Activated B cell treated with CpG ODN at 0.5 μM for 24 hours (primary cell): ENCODE measurements around the gene THSD4. TPM values are rescaled to one million over a fixed set of nuclear protein-coding genes. Genes with fewer than 3 reads are reported as not detected.

Experiments used
- ATAC-seq: fragments of 200-7000 bp; cut with Tn5 transposase; one replicate; pipeline ENCODE4 v1.10.0; 2021; ENCODE audit warnings: low read depth, mild to moderate bottlenecking, moderate library complexity
- CTCF ChIA-PET: fragments of 350-600 bp; sonication (Branson Sonifier 250); formaldehyde crosslinking; loops from one replicate; lab custom pipeline; 2021; ENCODE audit warnings: antibody characterized with exemption; lab: Charles Lee
- POLR2A ChIA-PET: fragments of 350-600 bp; sonication (Branson Sonifier 250); formaldehyde crosslinking; loops from one replicate; lab custom pipeline; 2021; ENCODE audit warnings: antibody characterized with exemption; lab: Charles Lee
- DNase-seq: peaks from one replicate; pipeline ENCODE4 v3.0.0; 2022
- H3K27ac Mint-ChIP-seq: one replicate; pipeline ENCODE4 v1.8.0; 2020; ENCODE audit warnings: mixed read lengths
- H3K27me3 Mint-ChIP-seq: one replicate; pipeline ENCODE4 v1.8.0; 2021; ENCODE audit warnings: mixed read lengths
- H3K36me3 Mint-ChIP-seq: one replicate; pipeline ENCODE4 v1.8.0; 2021; ENCODE audit warnings: low read depth, mixed read lengths
- H3K4me1 Mint-ChIP-seq: one replicate; pipeline ENCODE4 v1.8.0; 2021; ENCODE audit warnings: mixed read lengths
- H3K4me3 Mint-ChIP-seq: one replicate; pipeline ENCODE4 v1.8.0; 2020; ENCODE audit warnings: mild to moderate bottlenecking, mixed read lengths
- H3K9me3 Mint-ChIP-seq: one replicate; pipeline ENCODE4 v1.8.0; 2020; ENCODE audit warnings: mixed read lengths
- intact Hi-C: fragments of 100-400 bp; cut with micrococcal nuclease; formaldehyde crosslinking; loops from one replicate; pipeline ENCODE4 v1.15.1; 2024
- total RNA-seq: library from RNA; stranded (reverse); gene quantifications from 2 replicates; pipeline ENCODE4 v1.2.3, GENCODE V29; 2022
- TF ChIP-seq, protein P1 (sequence below): fragments of 200-600 bp; IDR thresholded peaks from one replicate; pipeline ENCODE4 v1.8.0; 2022; ENCODE audit warnings: antibody characterized with exemption, mild to moderate bottlenecking

Gene THSD4
- total RNA-seq, 1 donor from 2014 or later, result not detected

DNA sequence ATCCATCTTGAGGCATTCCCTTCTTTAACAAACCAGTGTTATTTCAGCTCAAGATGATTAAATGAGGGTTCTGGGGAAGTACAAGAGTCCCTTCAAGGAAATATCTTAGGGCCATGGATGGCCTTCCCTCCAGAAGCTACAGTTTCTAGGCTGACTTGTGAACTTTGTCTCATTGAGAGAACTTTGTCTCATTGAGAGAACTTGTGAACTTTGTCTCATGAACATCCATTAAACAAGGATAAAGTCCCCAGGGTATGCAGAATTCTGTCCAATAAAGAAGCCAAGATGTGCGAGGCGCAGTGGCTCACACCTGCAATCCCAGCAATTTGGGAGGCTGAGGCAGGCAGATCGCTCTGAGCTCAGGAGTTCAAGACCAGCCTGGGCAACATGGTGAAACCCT lies 341.5 kb downstream of the THSD4 start:
- H3K27ac Mint-ChIP-seq, result no peak overlapping the region
- no peaks in the 10 kb centered on the region for H3K4me1 Mint-ChIP-seq
- CTCF ChIA-PET, result no interaction called here
- no peak overlapping the region for H3K4me3 Mint-ChIP-seq
- intact Hi-C loops, result no loop called here
- ATAC-seq (no peak), DNase-seq (no peak)
- peaks cover 9% of the 10 kb centered on the region for H3K27me3 Mint-ChIP-seq
- H3K9me3 Mint-ChIP-seq, result no peaks in the 10 kb centered on the region
- H3K36me3 Mint-ChIP-seq, result no peaks in the 10 kb centered on the region
- POLR2A ChIA-PET, result no interaction called here
- TF ChIP-seq, protein P1, sequence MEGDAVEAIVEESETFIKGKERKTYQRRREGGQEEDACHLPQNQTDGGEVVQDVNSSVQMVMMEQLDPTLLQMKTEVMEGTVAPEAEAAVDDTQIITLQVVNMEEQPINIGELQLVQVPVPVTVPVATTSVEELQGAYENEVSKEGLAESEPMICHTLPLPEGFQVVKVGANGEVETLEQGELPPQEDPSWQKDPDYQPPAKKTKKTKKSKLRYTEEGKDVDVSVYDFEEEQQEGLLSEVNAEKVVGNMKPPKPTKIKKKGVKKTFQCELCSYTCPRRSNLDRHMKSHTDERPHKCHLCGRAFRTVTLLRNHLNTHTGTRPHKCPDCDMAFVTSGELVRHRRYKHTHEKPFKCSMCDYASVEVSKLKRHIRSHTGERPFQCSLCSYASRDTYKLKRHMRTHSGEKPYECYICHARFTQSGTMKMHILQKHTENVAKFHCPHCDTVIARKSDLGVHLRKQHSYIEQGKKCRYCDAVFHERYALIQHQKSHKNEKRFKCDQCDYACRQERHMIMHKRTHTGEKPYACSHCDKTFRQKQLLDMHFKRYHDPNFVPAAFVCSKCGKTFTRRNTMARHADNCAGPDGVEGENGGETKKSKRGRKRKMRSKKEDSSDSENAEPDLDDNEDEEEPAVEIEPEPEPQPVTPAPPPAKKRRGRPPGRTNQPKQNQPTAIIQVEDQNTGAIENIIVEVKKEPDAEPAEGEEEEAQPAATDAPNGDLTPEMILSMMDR, result no peak

DNA sequence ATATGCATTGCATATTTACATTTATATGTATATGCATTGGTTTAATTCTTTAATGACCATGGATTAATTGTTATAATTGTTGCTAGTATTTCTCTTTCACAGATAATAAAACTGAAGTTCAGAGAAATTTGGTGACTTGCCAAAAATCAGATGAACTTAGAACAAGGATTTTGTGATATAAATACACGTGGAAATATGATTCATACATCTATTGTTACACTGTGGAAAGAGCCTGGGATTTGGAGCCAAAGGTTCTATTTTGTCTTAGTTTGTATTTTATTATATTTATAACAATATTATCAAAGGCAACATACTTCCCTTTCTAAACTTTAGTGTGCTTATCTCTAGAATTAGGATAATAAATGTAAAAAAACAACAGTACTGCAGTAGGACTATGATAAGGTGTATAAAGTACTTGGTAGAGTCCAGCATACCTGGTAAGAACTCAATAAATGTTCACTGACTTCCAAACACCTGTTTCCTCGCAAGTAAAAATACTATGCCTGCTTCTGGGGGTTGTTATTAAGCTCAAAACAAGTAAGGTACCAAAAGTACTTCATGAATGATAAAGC lies 342.9 kb downstream of the THSD4 start:
- intact Hi-C loops, result no loop called here
- Mint-ChIP-seq H3K4me1 (no peaks in the 10 kb centered on the region), H3K27ac (no peak overlapping the region), H3K27me3 (peaks cover 5% of the 10 kb centered on the region), H3K9me3 (no peaks in the 10 kb centered on the region), H3K4me3 (no peak overlapping the region), H3K36me3 (no peaks in the 10 kb centered on the region)
- TF ChIP-seq, protein P1, result no peak
- ATAC-seq, result no peak
- CTCF ChIA-PET, result no interaction called here
- POLR2A ChIA-PET, result no interaction called here
- DNase-seq, result no peak

DNA sequence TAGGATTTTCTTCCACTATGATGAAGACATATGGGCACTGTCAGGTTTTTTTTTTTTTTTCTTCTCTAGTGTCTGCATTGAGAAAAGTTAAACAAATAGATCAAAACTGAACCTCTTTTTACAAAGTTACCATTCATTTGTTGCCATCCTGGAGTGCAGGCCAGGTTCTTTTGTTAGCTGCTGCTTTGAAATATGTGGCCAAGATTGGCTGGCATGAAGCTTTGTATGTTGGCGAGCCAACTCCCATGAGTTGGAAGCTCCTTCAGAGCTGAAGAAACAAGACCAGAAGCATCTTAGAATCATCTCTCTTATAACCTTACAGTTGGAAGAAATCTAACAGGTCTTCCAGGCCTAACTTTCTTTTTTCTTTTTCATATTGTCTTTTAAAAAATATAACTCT lies 346.5 kb downstream of the THSD4 start:
- Mint-ChIP-seq H3K9me3 (no peaks in the 10 kb centered on the region), H3K27me3 (peaks cover 9% of the 10 kb centered on the region), H3K27ac (no peak overlapping the region), H3K4me3 (no peak overlapping the region), H3K36me3 (no peaks in the 10 kb centered on the region), H3K4me1 (no peaks in the 10 kb centered on the region)
- ChIA-PET POLR2A (no interaction called here), CTCF (no interaction called here)
- TF ChIP-seq, protein P1, result no peak
- no peak for ATAC-seq
- intact Hi-C loops, result no loop called here
- DNase-seq, result no peak

DNA sequence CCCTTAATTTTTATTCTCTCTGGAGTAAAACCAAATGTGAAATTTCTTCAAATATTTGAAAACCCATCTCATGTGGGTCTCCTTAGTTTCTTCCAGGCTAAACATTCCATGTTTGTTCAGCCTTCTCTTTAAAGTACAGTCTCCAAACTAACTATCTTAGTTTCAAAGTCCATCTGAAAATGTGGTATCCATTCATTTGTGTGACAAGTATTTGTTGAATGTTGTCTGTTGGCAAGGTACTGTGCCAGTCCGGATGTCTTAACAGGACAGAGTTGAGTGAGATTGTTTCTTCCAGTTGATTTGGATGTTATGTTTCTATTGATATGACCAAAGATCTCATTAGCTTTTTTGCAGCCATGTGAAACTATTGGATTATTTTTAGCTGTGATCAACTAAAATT lies 347.4 kb downstream of the THSD4 start:
- Mint-ChIP-seq H3K9me3 (no peaks in the 10 kb centered on the region), H3K27ac (no peak overlapping the region), H3K27me3 (peaks cover 8% of the 10 kb centered on the region), H3K4me1 (no peaks in the 10 kb centered on the region), H3K4me3 (no peak overlapping the region), H3K36me3 (no peaks in the 10 kb centered on the region)
- ChIA-PET CTCF (no interaction called here), POLR2A (no interaction called here)
- no peak for ATAC-seq
- intact Hi-C loops, result no loop called here
- TF ChIP-seq, protein P1, result no peak
- DNase-seq, result no peak

DNA sequence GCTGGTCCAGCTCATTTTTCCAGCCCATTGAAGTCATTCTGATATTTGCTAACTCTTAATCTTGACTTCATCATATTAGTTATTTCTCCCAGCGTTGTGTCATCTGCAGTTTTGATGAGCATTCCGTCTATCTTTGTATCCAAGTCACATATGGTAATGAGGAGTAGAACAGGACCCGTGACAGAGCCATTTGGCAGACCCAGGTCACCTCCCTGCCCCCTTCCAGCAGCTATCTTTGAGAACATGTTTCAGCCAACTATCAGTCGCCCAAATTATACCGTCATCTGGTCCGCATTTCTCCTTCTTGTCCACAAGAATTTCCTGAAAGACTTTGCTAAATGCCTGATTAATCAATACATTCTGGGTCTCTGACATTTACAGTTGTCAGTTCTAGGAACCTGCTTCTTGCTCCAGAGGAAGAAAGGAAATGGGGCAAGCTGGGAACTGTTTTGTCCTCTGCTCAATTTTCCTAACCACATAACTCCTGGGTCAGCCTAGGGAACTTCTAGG lies 347.9 kb downstream of the THSD4 start:
- Mint-ChIP-seq H3K9me3 (no peaks in the 10 kb centered on the region), H3K27ac (no peak overlapping the region), H3K4me1 (no peaks in the 10 kb centered on the region), H3K36me3 (no peaks in the 10 kb centered on the region), H3K27me3 (peaks cover 6% of the 10 kb centered on the region), H3K4me3 (no peak overlapping the region)
- CTCF ChIA-PET, result no interaction called here
- intact Hi-C loops, result no loop called here
- POLR2A ChIA-PET, result no interaction called here
- TF ChIP-seq, protein P1, result no peak
- DNase-seq (no peak), ATAC-seq (no peak)
